GM15510 (cell line): ENCODE data around the gene F10.

ENCODE experiments used
- POLR2A ChIP-seq: IDR thresholded peaks from 3 replicates; pipeline ENCODE4 v1.6.1; 2011; ENCODE audit warnings: borderline replicate concordance; ENCODE audit not compliant: insufficient read length; ENCODE audit errors: extremely low read depth

The F10 gene

DNA sequence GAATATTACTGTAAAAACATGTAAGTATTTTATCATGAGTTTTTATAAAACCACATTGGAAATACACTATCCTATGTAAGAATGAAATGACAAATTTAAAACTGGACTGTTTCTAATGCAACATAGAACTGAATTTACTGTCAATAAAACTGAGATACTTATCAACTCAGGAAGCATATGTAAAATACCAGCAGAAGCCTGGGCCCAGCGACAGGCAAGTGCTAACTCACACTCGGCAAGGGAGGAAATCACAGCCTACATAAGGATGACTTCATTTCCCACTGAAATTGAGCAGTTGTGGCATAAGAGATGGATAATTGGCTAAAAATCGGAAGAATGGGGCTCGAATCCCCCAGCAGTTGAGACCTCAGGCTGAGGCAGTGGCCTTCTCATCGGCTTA lies 47.9 kb downstream of the F10 start:
- TF ChIP-seq POLR2A, result no peak

DNA sequence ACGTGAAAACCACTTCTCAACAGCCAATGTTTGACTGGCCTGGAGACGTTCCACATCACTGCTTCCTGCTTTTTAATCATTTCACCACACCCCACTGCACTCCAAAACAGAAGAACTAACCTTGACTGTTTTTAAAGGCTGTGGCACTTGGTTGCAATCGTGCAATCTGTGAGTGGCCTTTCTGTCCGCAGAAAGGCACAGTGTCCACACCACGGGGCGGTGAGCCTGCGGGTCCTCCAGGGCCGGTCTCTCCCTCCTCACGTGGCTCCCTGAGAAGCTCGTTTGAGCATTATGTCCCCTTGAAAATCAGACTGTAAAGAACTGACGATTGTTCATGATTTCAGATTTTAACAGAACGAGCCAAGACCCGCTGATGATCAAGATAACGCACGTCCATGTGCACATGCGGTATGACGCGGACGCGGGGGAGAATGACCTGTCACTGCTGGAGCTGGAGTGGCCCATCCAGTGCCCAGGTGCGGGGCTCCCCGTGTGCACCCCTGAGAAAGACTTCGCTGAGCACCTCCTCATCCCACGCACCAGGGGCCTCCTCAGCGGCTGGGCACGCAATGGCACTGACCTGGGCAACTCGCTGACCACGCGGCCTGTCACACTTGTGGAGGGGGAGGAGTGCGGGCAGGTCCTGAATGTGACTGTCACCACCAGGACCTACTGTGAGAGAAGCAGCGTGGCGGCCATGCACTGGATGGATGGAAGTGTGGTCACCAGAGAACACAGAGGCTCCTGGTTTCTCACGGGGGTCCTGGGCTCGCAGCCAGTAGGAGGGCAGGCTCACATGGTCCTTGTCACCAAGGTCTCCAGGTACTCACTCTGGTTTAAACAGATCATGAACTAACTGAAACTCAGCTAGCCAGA lies 48.9 kb downstream of the F10 start:
- TF ChIP-seq POLR2A, result no peak

DNA sequence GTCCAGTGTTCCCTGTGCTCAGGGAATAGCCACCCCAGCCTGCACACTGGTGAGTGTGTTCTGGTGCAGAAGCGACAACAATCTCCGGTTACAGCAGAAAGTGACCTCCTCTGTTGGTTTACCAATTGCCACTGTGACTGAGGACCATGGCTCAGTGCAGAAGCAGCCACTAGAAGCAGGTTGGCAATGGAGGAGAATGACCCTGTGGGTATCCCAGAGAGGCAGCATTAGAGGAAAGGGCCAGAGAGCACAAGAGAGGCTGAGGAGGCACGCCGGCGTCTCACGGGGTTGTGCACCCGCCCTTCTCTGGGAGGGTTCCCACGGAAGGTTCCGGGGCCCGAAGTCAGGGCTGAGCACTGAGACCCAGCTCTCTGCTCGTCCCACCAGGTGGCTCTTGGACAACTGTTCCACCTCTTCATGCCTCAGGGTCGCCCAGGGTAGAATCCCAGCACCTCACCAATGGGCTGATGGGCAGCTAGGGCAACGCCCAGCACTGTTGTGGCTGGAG lies 49.9 kb downstream of the F10 start:
- no peak for TF ChIP-seq POLR2A

DNA sequence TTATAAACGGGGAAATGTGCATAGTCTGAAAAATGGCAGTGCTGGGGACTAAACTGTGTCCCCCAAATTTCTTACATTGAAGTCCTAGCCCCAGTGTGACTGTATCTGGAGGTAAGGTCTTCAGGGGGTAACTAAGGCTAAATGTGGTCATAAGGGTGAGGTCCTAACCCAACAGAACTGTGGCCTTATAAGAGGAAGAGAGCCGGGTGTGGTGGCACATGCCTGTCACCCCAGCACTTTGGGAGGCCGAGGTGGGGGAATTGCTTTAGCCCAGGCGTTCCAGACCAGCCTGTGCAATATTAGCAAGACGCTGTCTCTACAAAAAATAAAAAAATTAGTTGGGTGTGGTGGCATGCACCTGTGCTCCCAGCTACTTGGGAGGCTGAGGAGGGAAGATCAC lies 53.7 kb downstream of the F10 start:
- no peak for TF ChIP-seq POLR2A

DNA sequence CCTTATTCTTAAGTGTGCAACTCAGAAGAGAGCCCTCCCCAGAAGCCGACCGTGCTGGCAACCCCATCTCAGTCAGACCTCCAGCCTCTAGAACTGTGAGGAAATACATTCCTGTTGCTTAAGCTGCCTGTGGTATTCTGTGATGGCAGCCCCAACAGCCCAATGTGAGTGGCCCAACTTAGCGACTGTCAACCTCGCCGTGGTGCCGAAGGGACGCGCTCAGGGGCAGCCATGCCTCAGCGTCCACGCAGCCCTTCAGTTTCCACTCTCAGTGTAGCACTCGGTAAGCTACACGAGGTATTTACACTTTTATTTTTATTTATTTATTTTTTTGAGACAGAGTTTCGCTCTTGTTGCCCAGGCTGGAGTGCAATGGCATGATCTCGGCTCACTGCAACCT lies 54.2 kb downstream of the F10 start:
- no peak for TF ChIP-seq POLR2A

DNA sequence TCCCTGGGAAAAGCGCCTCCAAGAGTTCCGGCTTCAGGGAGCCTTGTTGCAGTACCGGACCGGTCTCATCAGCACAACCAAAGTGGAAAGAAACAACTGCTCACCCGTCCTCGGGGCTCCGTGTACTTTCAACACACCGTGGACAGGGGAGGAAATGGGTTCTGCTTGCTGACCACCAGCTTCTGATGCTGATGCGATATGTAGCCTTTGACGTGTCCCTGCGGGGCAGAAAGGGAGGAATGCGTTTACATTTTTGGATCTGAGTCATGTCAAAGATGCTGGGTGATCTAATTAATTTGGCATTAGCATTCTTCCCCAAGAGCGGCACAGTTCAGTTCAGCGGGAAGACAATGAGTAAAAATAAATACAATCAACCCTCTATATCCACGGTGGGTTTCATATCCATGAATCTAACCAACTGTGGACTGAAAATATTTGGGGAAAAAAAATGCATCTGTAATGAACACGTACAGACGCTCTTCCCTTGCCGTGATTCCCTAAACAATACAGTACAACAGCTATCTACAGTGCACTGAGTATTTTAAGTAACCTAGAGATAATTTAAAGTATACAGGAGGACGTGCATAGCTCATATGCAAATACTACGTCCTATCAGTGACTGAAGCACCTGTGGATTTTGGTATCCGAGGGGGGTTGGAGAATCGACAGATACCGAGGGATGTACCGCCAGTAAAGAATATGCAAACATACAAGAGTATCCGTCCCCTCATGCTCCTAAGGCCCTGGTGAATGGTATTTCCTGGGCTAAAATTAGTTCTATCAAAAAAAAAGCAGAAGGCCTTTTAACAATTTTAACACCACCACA lies 55.7 kb downstream of the F10 start:
- TF ChIP-seq POLR2A, result no peak

DNA sequence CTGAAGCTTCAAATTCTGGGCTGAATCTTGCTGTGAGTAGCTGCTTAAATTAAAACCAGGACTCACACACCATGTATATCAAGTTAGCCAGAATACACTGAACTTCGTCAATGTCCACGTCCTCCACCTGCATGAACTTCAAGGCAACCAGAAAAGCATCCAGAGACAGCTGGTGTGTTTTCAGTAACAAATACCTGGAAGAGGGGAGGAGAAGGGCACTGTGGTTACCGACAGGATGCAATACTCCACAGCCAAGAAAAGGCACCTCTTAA lies 56.2 kb downstream of the F10 start:
- no peak for TF ChIP-seq POLR2A

DNA sequence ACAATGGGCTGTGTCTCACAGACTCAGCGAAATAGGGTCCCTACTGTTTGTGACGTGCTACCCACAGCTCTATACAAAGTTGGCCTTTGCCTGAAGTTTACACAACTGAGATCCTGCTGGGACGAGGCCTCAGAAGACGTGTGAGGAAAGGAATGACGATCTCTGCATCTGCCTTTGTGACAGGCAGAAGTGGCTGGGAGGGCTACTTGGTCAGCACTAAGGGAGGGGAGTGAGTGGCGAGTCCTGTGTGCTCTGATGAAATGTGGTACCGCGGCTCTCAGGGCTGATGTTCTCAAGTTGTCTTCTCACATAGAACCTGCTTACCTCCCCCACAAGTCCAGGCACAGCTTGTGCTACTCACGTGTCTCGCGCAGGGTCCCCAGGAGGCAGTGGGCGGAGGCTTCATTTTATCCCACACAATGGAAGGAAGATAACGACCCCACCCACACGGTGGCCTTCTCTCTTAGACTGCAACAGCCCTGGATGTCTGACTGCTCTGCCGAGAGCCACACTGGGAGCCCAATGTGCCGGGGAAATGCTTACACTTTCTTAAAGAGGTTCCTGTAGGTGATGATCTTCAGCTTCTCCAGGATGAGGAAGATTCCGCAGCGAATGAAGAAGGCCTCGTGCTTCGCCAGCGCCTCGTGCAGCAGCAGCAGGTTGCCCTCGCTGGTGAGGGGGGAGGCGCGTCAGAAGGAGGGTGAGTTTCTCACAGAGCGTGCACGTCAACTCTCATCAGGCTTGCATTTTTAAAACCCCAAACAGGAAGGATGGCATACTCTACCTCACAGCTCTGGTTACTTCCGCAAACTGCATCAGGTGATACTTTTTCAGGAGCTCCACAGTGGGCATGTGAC lies 57.0 kb downstream of the F10 start:
- no peak for TF ChIP-seq POLR2A

DNA sequence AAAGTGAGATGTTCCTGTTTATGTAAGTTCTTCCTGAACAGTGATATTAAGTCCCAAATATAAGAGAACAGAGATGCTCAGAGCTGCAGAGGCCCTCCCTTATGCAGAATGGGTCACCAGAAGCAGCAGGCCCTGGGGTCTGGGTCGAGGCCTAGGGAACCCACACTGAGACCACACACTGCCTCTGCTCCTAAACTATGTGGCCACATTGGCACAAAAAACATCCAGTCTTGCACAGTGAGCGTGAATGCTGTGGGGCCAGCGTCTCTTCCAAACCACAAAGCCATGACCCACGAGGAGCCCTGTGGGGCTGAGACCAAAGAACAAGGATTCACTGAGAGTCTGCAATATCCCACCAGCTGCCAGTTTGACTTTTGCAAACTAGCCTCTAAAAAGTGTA lies 59.4 kb downstream of the F10 start:
- no peak for TF ChIP-seq POLR2A

DNA sequence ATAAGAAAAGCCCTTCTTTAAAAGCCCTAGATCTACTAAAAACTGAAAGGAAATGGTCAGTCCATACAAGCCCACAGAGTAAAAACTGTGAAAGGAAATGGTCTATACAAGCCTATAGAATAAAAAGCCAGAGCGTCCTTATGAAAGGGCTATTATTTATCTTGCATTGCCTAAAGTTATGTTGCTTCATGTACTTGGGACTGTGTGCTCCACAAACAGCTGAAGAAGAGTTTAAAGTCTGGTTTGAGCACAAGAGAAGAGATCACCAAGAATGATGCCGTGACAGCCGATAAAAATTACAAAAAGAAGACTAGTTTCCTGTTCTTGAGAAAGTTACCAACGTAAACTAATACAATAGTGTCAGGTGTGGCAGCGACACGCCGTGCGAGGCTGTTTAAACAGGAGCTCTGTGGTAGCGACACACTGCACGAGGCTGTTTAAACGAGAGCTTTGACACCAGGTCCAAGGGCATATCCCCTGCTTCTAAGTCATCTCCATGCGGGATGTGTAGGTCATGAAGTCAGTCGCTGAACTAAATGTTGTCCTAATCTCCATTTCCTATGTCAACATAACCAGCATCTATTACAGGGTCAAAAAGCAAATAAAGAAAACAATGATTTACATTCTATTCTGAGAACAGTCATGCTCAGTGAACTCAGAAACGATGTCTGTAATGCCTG lies 61.0 kb downstream of the F10 start:
- TF ChIP-seq POLR2A, result no peak

DNA sequence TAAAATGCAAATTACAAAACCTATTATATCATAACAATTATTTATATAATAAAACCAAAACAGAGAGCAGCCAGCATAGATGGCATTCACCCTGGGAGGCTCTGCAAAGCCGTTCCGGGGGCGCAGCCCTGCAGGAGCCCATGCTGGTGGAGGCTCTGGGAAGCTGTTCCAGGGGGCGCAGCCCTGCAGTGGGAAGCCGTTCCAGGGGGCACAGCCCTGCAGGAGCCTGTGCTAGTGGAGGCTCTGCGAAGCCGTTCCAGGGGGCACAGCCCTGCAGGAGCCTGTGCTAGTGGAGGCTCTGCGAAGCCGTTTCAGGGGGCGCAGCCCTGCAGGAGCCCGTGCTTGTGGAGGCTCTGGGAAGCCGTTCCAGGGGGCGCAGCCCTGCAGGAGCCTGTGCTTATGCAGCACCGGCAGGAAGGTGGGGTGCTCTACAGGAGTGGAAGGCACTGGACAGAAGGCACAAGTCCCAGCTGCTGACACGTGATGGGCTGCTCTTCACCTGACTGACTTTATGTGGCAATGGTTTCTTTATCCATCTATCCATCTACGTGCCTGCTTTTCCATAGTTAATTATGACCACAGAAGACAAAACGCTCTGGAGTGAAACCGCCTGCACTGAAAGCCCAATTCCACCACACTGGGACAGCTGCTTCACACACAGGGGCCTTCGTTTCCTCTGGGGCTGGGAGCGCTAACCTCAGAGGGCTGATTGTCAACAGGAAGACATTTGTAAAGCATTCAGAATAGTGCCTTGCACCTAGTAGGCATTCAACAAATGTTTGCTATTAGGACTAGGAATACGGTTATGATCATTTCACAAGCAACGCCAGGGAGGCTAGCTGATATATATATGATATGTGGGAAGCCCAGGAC lies 62.2 kb downstream of the F10 start:
- no peak for TF ChIP-seq POLR2A

DNA sequence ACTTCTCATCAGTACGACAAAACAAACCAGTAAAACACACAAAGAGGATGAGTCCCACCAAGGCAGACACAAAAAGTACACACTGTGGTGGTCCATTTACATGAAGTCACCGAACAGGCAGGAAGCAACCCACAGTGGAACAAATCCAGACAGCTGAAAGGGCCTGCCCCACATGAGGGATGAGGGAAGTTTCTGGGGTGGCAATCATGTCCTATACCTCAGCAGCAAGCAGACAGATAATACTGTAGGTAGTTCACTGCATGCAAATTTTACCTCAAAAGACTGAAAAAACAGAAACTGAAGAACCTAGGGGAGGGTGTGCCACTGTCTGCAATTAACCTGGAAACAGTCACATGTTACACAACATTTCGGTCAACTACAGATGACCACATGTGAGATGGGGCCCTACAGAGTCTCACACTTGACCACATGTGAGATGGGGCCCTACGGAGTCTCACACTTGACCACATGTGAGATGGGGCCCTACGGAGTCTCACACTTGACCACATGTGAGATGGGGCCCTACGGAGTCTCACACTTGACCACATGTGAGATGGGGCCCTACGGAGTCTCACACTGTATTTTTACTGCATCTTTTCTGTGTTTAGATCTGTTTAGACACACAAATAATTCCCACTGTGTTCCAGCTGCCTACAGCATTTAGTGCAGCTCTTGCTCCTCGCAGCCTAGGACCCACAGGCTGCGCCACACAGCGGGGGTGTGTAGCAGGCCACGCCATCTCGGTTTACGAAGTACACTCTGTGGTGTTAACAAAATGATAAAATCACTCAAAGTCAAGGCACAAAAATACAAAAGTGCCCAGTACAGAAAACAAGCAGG lies 63.7 kb downstream of the F10 start:
- no peak for TF ChIP-seq POLR2A

DNA sequence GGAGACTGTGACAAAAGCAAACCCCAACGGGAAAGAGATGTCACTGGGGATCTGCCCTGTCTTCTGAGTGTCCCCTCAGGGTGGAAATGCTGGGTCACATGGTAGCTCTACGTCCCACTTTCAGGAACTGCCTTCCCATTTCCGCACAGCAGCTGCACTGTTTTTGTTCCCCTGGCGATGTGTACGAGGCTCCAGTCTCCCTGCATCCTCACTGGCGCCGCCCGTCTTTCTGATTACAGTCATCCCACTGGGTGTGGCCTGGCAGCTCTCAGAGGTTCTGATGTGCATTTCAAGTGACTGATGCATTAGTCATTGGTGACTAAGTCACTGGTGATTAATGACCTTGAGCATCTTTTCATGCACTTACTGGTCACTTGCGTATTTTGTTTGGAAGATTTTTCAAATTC lies 64.7 kb downstream of the F10 start:
- no peak for TF ChIP-seq POLR2A

DNA sequence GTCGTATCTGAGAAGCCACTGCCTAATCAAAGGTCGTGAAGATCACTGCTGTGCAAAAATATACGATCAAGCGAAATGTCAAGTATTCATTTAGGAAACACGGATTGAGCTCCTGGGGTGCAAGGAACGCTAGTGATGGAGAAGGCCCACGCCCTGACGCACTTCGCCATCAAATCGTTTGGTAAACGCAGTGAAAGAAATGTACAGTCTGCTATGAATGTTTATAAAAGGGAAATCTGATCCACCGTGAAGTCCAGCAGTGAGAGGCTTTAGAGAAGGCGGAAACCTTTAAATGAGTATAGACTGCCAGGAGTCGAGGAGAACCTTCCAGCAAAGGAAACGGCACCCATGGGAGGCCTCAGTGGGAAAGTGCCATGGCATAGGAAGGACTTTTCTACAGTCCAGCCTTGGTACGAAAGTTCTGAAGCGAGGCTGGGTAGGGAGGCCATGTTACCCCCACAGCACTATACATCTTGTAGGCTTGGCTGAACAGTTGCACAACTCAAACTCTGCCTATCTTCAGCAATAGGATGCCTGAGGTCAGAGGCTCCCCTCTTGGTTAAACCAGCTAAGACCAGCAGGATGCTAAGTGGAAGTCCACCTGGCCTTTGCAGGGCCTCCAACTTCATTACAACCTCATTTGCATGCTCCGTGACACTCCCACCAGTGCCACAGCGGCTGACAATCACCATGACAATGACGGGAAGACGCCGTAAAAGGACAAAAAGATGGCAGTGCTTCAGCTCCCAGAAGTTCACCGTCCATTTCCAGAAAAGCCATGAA lies 65.5 kb downstream of the F10 start:
- no peak for TF ChIP-seq POLR2A
